HepG2 (cell line): Measurements from ENCODE around the gene PYGB. TPM values are rescaled to one million over a fixed set of nuclear protein-coding genes. Genes with fewer than 3 reads are reported as not detected.

Source experiments
- ATAC-seq: fragments of 200-7000 bp; cut with Tn5 transposase; 3 replicates; pipeline ENCODE4 v1.9.1; 2020; ENCODE audit warnings: mild to moderate bottlenecking, moderate library complexity
- BruUV-seq: library from RNA; stranded (reverse); fragments of 400-500 nt; replicated peaks from 2 replicates; lab custom pipeline; 2021; lab: Mats Ljungman, UMichigan
- CTCF ChIA-PET: fragments of 300-600 bp; formaldehyde crosslinking; extraction: SDS; loops from one replicate; lab custom pipeline; 2021; ENCODE audit warnings: low total read pairs, inconsistent platforms, low intra/inter-chr PET ratio; lab: Yijun Ruan, JAX
- POLR2A ChIA-PET: fragments of 350-600 bp; sonication (Branson Sonifier 250); formaldehyde crosslinking; loops from one replicate; lab custom pipeline; 2020; ENCODE audit warnings: antibody characterized with exemption, inconsistent platforms; lab: Yijun Ruan, JAX
- DNase-seq: peaks from one replicate; pipeline ENCODE4 v3.0.0-alpha.2; 2015; ENCODE audit warnings: low spot score
- FAIRE-seq: peaks from 3 replicates; lab custom pipeline; 2011; peaks lifted over from hg19 to GRCh38; lab: Jason Lieb, UNC
- H2AFZ ChIP-seq: one replicate; pipeline ENCODE4 v1.6.1; 2011; ENCODE audit warnings: low read length, inconsistent platforms
- H3K27ac ChIP-seq: fragments of 300-600 bp; 3 replicates; pipeline ENCODE4 v1.8.0; 2011; ENCODE audit warnings: mixed run types, mild to moderate bottlenecking, mixed read lengths, low read length, inconsistent platforms; ENCODE audit not compliant: insufficient read depth; ENCODE audit errors: extremely low read length
- H3K27me3 ChIP-seq, 2 experiments: fragments of 200-600 bp in 1 of 2; 2 replicates in 1 of 2; 3 replicates in 1 of 2; pipeline versions ENCODE4 v1.6.0 to v1.8.0; 2011; ENCODE audit warnings: low read length in 2 of 2, mild to moderate bottlenecking in 2 of 2, moderate library complexity in 2 of 2, inconsistent platforms in 1 of 2; ENCODE audit not compliant: insufficient read depth in 2 of 2, control insufficient read depth in 1 of 2
- H3K36me3 ChIP-seq, 2 experiments: fragments of 200-600 bp in 1 of 2; replicated peaks in 1 of 2; 2 replicates in 1 of 2; 3 replicates in 1 of 2; pipeline versions ENCODE4 v1.5.1 to v1.8.0; 2011; ENCODE audit warnings: low read length in 2 of 2, inconsistent platforms in 1 of 2; ENCODE audit not compliant: insufficient read depth in 2 of 2, control insufficient read depth in 1 of 2
- H3K4me1 ChIP-seq: 2 replicates; pipeline ENCODE4 v1.5.1; 2012; ENCODE audit warnings: low read length, inconsistent platforms; ENCODE audit not compliant: insufficient read depth
- H3K4me2 ChIP-seq: 2 replicates; pipeline ENCODE4 v1.6.0; 2011; ENCODE audit warnings: low read depth, low read length, inconsistent platforms
- H3K4me3 ChIP-seq, 3 experiments: fragments of 200-600 bp in 1 of 3; sonication (generic), shearing (Covaris generic) in 1 of 3; replicated peaks in 1 of 3; 2 replicates each; pipeline ENCODE4 v1.5.1; 2011 to 2016; ENCODE audit warnings: low read length in 3 of 3, inconsistent platforms in 2 of 3, low read depth in 2 of 3, mild to moderate bottlenecking in 2 of 3, control low read depth in 1 of 3, mixed read lengths in 1 of 3; ENCODE audit not compliant: insufficient read depth in 1 of 3
- H3K79me2 ChIP-seq: one replicate; pipeline ENCODE4 v1.6.1; 2011; ENCODE audit warnings: low read length, inconsistent platforms; ENCODE audit not compliant: insufficient read depth
- H3K9ac ChIP-seq: 2 replicates; pipeline ENCODE4 v1.6.0; 2011; ENCODE audit warnings: mild to moderate bottlenecking, low read depth, low read length, inconsistent platforms; ENCODE audit not compliant: insufficient read depth
- H3K9me3 ChIP-seq: 2 replicates; pipeline ENCODE4 v1.5.1; 2012; ENCODE audit warnings: mild to moderate bottlenecking, low read length
- H4K20me1 ChIP-seq: 2 replicates; pipeline ENCODE4 v1.6.0; 2011; ENCODE audit warnings: inconsistent platforms, mild to moderate bottlenecking, low read length, moderate library complexity; ENCODE audit not compliant: insufficient read depth
- AGO2 ChIP-seq: fragments of 200-400 bp; formaldehyde crosslinking; optimal IDR thresholded peaks from 2 replicates; pipeline ENCODE3; 2017; ENCODE audit warnings: mild to moderate bottlenecking, low read depth, low read length, moderate library complexity
- HNRNPH1 ChIP-seq: fragments of 200-400 bp; formaldehyde crosslinking; optimal IDR thresholded peaks from 2 replicates; pipeline ENCODE3; 2017; ENCODE audit warnings: mild to moderate bottlenecking, low read depth, low read length
- KDM2A ChIP-seq: sonication (generic); formaldehyde crosslinking; IDR thresholded peaks from 2 replicates; pipeline ENCODE4 v1.4.0; 2020; ENCODE audit warnings: low read depth, missing genetic modification reagents, borderline replicate concordance
- ZNF333 ChIP-seq: sonication (generic); formaldehyde crosslinking; IDR thresholded peaks from 2 replicates; pipeline ENCODE4 v1.4.0; 2020; ENCODE audit warnings: mild to moderate bottlenecking, missing genetic modification reagents, borderline replicate concordance
- WGBS: methylation state at CpG from one replicate; pipeline ENCODE4 v1.1.6; 2017; ENCODE audit warnings: low lambda C conversion rate; 5-methylcytosine and 5-hydroxymethylcytosine counted together
- in situ Hi-C: cut with HindIII; loops from 2 replicates; pipeline ENCODE4 v1.10.0; 2017; ENCODE audit warnings: low pct_unique_long_range_greater_than_20kb; ENCODE audit not compliant: extremely low pct_ligation_motif_present
- intact Hi-C: fragments of 100-400 bp; cut with micrococcal nuclease; formaldehyde crosslinking; loops from one replicate; pipeline ENCODE4 v1.10.0; 2022; ENCODE audit not compliant: unreplicated experiment
- polyA plus RNA-seq, 8 experiments: library from polyadenylated mRNA; depleted of rRNA in 3 of 8; stranded (reverse) in 7 of 8; unstranded in 1 of 8; fragments of >200 nt; fragmentation: Illumina TruSeq in 4 of 8; extraction: Trizol in 4 of 8; gene quantifications; 2 replicates each; pipeline versions ENCODE4 v1.2.1 to v1.2.3, GENCODE V29; 2011 to 2016; ENCODE audit warnings: low read depth in 4 of 8, missing spikeins in 1 of 8, mixed read lengths in 1 of 8; ENCODE audit not compliant: insufficient read depth in 1 of 8
- total RNA-seq, 5 experiments: library from RNA; depleted of rRNA; stranded (reverse); fragments of >200 nt; fragmentation: Illumina TruSeq; extraction: Trizol; gene quantifications; 2 replicates each; pipeline ENCODE4 v1.2.3, GENCODE V29; 2016; ENCODE audit warnings: low read depth in 1 of 5

The PYGB gene
- total and polyA plus RNA-seq, 2 of the 13 experiments (the other 11 are each of a cell fraction or from before 2014, with no cell fraction given), result 24.2 to 86.3 TPM

DNA sequence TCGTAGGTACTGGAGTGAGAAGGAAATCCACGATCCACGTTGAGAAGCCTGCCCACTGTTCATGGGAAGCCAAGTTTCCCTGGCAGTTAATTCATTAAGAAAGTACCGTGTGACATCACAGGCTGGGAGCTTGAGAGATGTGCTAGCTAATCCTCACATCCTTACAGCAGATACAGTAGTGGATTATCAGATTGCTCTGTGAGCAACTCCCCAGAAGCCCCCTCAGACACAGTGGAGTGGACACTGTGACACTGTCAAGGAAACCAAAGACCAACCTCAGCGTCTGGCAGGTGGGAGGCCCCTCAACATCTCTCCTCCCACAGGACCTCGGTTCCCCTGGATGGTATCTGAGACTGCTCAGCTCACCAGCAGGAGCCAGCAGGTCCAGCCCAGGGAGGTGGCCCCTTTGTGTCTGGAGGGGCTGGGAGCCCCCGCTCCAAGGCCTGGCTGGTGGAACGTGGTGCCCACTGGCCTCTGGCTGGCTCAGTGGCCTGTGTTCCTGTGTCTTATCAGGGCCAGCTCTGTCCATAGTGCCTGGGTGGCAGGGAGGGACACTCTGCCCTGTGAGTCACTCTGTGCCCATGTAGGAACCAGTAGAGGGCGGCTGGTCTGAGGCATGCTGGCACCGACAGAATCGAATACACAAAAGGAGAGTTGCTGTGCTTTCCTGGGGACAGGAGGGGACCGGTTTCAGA, 7.2 kb downstream of the PYGB start (continued):
- peak; percentile 55 for TF ChIP-seq AGO2
- no peak for TF ChIP-seq HNRNPH1

DNA sequence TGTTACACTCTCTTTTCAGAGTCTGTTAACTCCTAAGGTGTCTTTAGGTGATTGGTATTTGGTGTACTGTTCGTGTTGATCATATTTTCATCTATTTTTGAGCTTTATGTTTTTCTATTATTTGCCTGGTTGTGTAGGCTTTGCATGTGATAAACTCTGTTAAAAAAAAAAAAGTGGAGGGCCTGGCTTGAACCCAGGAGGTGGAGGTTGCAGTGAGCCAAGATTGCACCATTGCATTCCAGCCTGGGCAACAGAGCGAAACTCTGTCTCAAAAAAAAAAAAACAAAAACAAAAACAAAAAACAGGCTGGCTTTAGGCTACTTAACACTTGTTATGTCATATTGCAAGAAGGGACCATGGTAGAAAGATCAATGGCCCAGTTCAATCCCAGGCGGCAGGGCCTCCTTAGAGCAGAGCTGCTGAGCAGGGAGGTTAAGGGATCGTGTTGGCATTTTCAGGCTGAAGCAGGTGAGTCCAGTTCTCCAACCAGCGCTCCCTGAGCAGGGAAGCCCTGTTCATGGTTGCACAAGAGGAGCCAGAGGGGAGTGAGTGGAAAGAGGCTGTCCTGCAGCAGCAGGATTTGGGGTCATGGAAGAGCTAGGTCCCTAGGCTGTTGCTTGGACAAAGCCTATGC, 8.5 kb downstream of the PYGB start:
- CTCF ChIA-PET, result no interaction called here
- DNase-seq (no peak), ATAC-seq (peak; percentile 15; the same call in 1 of the 3 replicates), FAIRE-seq (no peak)
- no TSS peak for BruUV-seq
- in situ Hi-C loops, result no loop called here
- Histone ChIP-seq H3K4me2 (no peak overlapping the region), H3K27ac (no peak overlapping the region), H4K20me1 (no peaks in the 10 kb centered on the region; the same call in 1 of the 2 replicates), H3K9me3 (no peaks in the 10 kb centered on the region), H3K27me3 (no peaks in the 10 kb centered on the region), H3K4me1 (peaks cover 14% of the 10 kb centered on the region), H2AFZ (no peak overlapping the region), H3K36me3 (peaks cover 6 to 29% of the 10 kb centered on the region in 2 experiments; a peak in 4 of 5 replicates)
- WGBS, result 98% methylated on average over 5 of the region's 5 CpGs
- intact Hi-C loops, result no loop called here
- POLR2A ChIA-PET, result interaction anchor here (0.9 to 1.2 kb wide), 2 partner anchors 9 kb away, joined by 4 to 5 read pairs; partner anchors contain the start of gene PYGB
- TF ChIP-seq ZNF333 (CRISPR knock-in tag) (no peak), KDM2A (CRISPR knock-in tag) (peak; percentile 15; the same call in 1 of the 2 replicates)
- TF ChIP-seq, all 625 proteins: peak for 1
- Histone ChIP-seq H3K4me3 (no peak overlapping the region), H3K9ac (no peak overlapping the region), H3K79me2 (peaks cover 32% of the 10 kb centered on the region)
